ENCODE measurements around the gene CCM2L. TPM values are rescaled to one million over a fixed set of nuclear protein-coding genes. Genes with fewer than 3 reads are reported as not detected.

Gene CCM2L
- total RNA-seq, 2 experiments from 2014 or later = not detected

DNA sequence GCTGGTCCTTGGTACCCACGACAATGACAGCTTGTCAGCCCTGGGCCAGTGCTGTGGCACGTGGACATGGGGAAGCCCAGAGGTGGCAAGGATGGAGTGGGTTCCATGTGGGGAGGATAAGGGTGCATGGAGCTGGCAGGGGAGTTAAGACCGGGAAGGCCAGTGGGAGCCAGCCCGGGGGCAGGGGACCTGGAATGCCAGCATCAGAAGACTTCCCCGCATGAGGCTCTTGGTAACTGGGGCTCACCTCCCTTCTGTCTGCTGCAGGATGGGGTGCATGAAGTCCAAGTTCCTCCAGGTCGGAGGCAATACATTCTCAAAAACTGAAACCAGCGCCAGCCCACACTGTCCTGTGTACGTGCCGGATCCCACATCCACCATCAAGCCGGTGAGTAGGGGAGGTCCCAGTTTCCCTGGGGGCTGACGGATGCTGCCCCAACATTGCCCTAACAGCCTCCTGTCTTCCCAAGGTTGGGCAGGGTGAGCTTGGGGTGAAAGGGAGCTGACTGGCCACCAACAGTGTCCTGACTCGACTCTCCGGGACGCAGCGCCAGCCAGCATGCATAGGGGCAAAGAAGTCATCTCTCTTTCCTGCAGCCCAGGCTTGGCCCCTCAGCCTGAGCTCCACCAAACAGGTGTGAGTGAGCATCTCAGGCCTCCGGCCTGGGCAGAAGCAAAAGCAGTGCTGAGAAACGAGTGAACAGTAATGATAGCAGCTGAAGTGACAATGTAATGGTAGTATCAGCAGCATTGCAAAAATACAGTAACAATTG, 61.3 kb downstream of the CCM2L start:
- H3K4me1 Mint-ChIP-seq = no peaks in the 10 kb centered on the region
- no peak overlapping the region for H3K27ac Mint-ChIP-seq
- peaks cover 5% of the 10 kb centered on the region for H3K27me3 Mint-ChIP-seq
- DNase-seq = no peak
- no peaks in the 10 kb centered on the region for H3K9me3 Mint-ChIP-seq
- H3K4me3 Mint-ChIP-seq = no peak overlapping the region
- H3K36me3 Mint-ChIP-seq = no peaks in the 10 kb centered on the region

GRCh38 chr20:32072168-32072750, 62.0 kb downstream of the CCM2L start:
- Mint-ChIP-seq H3K27me3 (peaks cover 8% of the 10 kb centered on the region), H3K9me3 (no peaks in the 10 kb centered on the region), H3K4me1 (no peaks in the 10 kb centered on the region), H3K4me3 (no peak overlapping the region), H3K36me3 (no peaks in the 10 kb centered on the region), H3K27ac (no peak overlapping the region)
- DNase-seq = no peak

DNA sequence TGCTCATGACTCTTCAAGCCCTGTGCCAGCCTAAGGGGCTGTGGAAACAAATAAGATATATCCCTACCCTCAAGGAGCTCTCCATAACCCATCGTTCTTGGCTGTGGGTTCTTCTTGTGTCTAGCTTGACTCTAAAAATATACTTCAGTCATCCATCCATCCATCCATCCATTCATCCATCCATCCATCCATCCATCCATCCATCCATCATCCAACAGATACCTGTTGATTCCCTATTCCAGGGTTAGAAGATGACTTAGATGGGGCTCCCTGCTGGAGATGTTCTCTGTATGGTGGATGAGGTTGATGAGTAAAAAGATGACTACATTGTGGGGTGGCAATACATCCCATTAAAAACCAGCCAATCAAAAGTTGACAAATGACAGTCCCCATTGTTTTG, 65.3 kb downstream of the CCM2L start:
- H3K4me1 Mint-ChIP-seq = no peaks in the 10 kb centered on the region
- no peak for DNase-seq
- peaks cover 7% of the 10 kb centered on the region for H3K27me3 Mint-ChIP-seq
- H3K27ac Mint-ChIP-seq = no peak overlapping the region
- no peaks in the 10 kb centered on the region for H3K9me3 Mint-ChIP-seq
- H3K4me3 Mint-ChIP-seq = no peak overlapping the region
- no peaks in the 10 kb centered on the region for H3K36me3 Mint-ChIP-seq

DNA sequence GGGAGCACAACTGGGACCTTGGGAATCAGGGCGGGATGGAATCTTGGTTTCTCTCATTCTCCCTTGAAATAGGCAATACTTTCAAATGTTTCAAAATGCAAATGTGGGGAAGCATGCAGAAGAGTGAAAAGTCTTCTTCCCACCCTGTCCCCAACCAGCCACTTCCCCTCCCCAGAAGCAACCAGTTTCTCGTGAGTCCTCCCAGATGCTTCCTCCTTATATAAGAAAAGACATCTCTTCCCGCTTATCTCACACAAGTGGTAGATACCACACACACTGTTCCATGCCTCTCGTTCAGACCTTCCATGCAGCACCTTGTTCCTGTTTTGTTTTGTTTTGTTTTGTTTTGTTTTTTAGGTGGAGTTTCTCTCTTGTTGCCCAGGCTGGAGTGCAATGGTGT, 67.0 kb downstream of the CCM2L start:
- no peak for DNase-seq
- Mint-ChIP-seq H3K36me3 (no peaks in the 10 kb centered on the region), H3K4me3 (no peak overlapping the region), H3K27me3 (peaks cover 11% of the 10 kb centered on the region), H3K9me3 (no peaks in the 10 kb centered on the region), H3K27ac (no peak overlapping the region), H3K4me1 (no peaks in the 10 kb centered on the region)

GRCh38 chr20:32078322-32078721, 68.1 kb downstream of the CCM2L start:
- no peak overlapping the region for H3K4me3 Mint-ChIP-seq
- H3K27ac Mint-ChIP-seq = no peak overlapping the region
- peaks cover 11% of the 10 kb centered on the region for H3K27me3 Mint-ChIP-seq
- H3K9me3 Mint-ChIP-seq = no peaks in the 10 kb centered on the region
- no peaks in the 10 kb centered on the region for H3K36me3 Mint-ChIP-seq
- no peak for DNase-seq
- H3K4me1 Mint-ChIP-seq = no peaks in the 10 kb centered on the region

GRCh38 chr20:32078791-32079190, 68.6 kb downstream of the CCM2L start:
- no peaks in the 10 kb centered on the region for H3K9me3 Mint-ChIP-seq
- H3K4me3 Mint-ChIP-seq = no peak overlapping the region
- H3K27me3 Mint-ChIP-seq = peaks cover 11% of the 10 kb centered on the region
- H3K4me1 Mint-ChIP-seq = no peaks in the 10 kb centered on the region
- H3K36me3 Mint-ChIP-seq = no peaks in the 10 kb centered on the region
- DNase-seq = no peak
- no peak overlapping the region for H3K27ac Mint-ChIP-seq

DNA sequence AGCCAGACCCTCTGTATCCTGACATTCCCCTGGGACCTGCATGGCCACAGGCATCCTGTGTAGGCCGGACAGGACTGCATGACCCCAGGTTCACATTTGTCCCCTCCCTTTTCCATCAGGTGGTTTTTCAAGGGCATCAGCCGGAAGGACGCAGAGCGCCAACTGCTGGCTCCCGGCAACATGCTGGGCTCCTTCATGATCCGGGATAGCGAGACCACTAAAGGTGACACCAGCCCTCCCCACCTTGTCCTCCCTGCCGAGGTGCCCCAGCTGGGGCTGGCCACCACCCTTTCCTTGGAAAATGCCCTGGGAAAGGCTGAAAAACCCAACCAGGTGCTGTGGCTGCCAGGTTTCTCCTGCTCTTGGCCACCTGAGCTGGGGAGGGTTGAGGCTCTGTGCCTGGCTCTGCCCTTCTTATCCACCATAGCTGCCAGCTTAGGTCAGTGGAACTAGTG, 69.4 kb downstream of the CCM2L start:
- H3K36me3 Mint-ChIP-seq = no peaks in the 10 kb centered on the region
- no peaks in the 10 kb centered on the region for H3K9me3 Mint-ChIP-seq
- no peak overlapping the region for H3K4me3 Mint-ChIP-seq
- DNase-seq = no peak
- no peaks in the 10 kb centered on the region for H3K4me1 Mint-ChIP-seq
- peaks cover 11% of the 10 kb centered on the region for H3K27me3 Mint-ChIP-seq
- no peak overlapping the region for H3K27ac Mint-ChIP-seq

GRCh38 chr20:32080783-32081182, 70.5 kb downstream of the CCM2L start:
- no peaks in the 10 kb centered on the region for H3K36me3 Mint-ChIP-seq
- H3K27ac Mint-ChIP-seq = no peak overlapping the region
- H3K4me1 Mint-ChIP-seq = no peaks in the 10 kb centered on the region
- peaks cover 13% of the 10 kb centered on the region for H3K27me3 Mint-ChIP-seq
- H3K9me3 Mint-ChIP-seq = no peaks in the 10 kb centered on the region
- no peak overlapping the region for H3K4me3 Mint-ChIP-seq
- DNase-seq = no peak

Other genes with a start within 250 kb of the CCM2L start
- under 1 TPM; 0.21 to 0.36 TPM for gene MYLK2, start 191.1 kb upstream of the CCM2L start, total RNA-seq
- not detected for gene FOXS1, start 164.8 kb upstream of the CCM2L start, total RNA-seq
- gene DUSP15, start 139.9 kb upstream of the CCM2L start, total RNA-seq = not detected
- gene TTLL9, start 139.8 kb upstream of the CCM2L start, total RNA-seq = not detected
- 10 to 100 TPM; 20.2 to 22.0 TPM for gene PDRG1, start 58.4 kb upstream of the CCM2L start, total RNA-seq
- under 1 TPM; 0.04 TPM for gene XKR7, start 42.3 kb upstream of the CCM2L start, total RNA-seq
- gene HCK, start 41.8 kb downstream of the CCM2L start, total RNA-seq = not detected
- 10 to 100 TPM; 39.2 to 42.5 TPM for gene TM9SF4, start 99.3 kb downstream of the CCM2L start, total RNA-seq
- gene PLAGL2, start 197.3 kb downstream of the CCM2L start, total RNA-seq = 10 to 100 TPM; 86.9 to 87.2 TPM
- gene POFUT1, start 197.4 kb downstream of the CCM2L start, total RNA-seq = 10 to 100 TPM; 64.0 to 65.7 TPM

Measured in activated naive CD8-positive, alpha-beta T cell treated with anti-CD3 and anti-CD28 coated beads for 36 hours (primary cell).